H1 (cell line): ENCODE data around the gene TRMT10B.

Experiments used
- ASH2L ChIP-seq: fragments of 200-600, 300-600 bp; sonication (generic); IDR thresholded peaks from one replicate; pipeline ENCODE4 v1.7.1; 2017; ENCODE audit warnings: low read length
- ATF3 ChIP-seq: IDR thresholded peaks from 2 replicates; pipeline ENCODE4 v1.6.1; 2011; ENCODE audit warnings: low read depth, mild to moderate bottlenecking, low read length; ENCODE audit not compliant: insufficient read depth
- BRCA1 ChIP-seq: IDR thresholded peaks from 2 replicates; pipeline ENCODE4 v1.6.1; 2012; ENCODE audit warnings: low read depth, low read length, improper control_type of control experiment
- CREB1 ChIP-seq: IDR thresholded peaks from 2 replicates; pipeline ENCODE4 v1.6.1; 2012; ENCODE audit warnings: inconsistent platforms
- CTCF ChIP-seq, 3 experiments: IDR thresholded peaks; 1 replicate in 2 of 3; 2 replicates in 1 of 3; pipeline versions ENCODE4 v1.5.1 to v1.6.1; 2011; ENCODE audit warnings: low read length in 3 of 3, mild to moderate bottlenecking in 3 of 3, inconsistent platforms in 2 of 3, low read depth in 1 of 3, moderate library complexity in 1 of 3; ENCODE audit not compliant: insufficient read depth in 1 of 3; ENCODE audit errors: control extremely low read depth in 1 of 3
- FOSL1 ChIP-seq: IDR thresholded peaks from 2 replicates; pipeline ENCODE4 v1.6.1; 2011; ENCODE audit warnings: mild to moderate bottlenecking, low read depth, low read length, moderate library complexity; ENCODE audit not compliant: insufficient read depth
- HDAC6 ChIP-seq: IDR thresholded peaks from one replicate; pipeline ENCODE4 v1.7.1; 2012; ENCODE audit warnings: low read depth, mild to moderate bottlenecking, inconsistent platforms, low read length, moderate library complexity
- NRF1 ChIP-seq: IDR thresholded peaks from 2 replicates; pipeline ENCODE4 v1.6.1; 2011; ENCODE audit warnings: mild to moderate bottlenecking, low read depth, low read length, improper control_type of control experiment
- POLR2A ChIP-seq, 2 experiments: IDR thresholded peaks; 1 replicate in 1 of 2; 2 replicates in 1 of 2; pipeline ENCODE4 v1.6.1; 2011; ENCODE audit warnings: low read depth in 2 of 2, low read length in 2 of 2, mild to moderate bottlenecking in 2 of 2; ENCODE audit errors: control extremely low read depth in 1 of 2
- POLR2AphosphoS5 ChIP-seq: IDR thresholded peaks from 2 replicates; pipeline ENCODE4 v1.6.1; 2011; ENCODE audit warnings: low read depth, low read length
- RFX5 ChIP-seq: IDR thresholded peaks from 2 replicates; pipeline ENCODE4 v1.6.1; 2011; ENCODE audit warnings: low read depth, low read length, improper control_type of control experiment, borderline replicate concordance
- SP1 ChIP-seq: IDR thresholded peaks from 2 replicates; pipeline ENCODE4 v1.6.1; 2011; ENCODE audit warnings: low read depth, low read length
- TAF1 ChIP-seq: IDR thresholded peaks from 2 replicates; pipeline ENCODE4 v1.6.1; 2011; ENCODE audit warnings: mild to moderate bottlenecking, low read depth, low read length

DNA sequence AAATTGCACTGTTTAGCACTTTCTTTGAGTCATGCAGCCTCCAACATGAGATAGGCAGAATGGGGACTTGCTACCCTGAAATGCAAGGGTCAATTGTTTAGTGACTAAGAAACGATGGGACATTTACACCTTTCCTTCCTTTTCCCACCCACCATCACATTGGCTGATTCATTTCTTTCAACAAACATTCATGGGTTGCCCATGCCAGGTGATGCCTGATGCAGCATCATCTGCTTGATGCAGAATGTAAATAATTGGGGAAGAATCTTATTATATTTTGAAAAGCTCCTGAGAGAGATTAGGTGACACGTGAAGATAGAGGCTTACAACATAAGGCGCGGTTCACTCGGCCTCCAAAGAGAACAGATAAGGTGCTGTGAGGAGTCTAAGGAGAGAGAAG, 4.5 kb upstream of the TRMT10B start:
- no peak for TF ChIP-seq NRF1
- no peak for TF ChIP-seq CTCF (IDR thresholded peaks at IDR 0.05; ENCODE audit: control extremely low read depth in 1 of 3, insufficient read depth in 1 of 3, low read depth in 1 of 3, low read length in 3 of 3)
- no peak for TF ChIP-seq POLR2A (IDR thresholded peaks at IDR 0.05; ENCODE audit: control extremely low read depth in 1 of 2, low read depth in 2 of 2, low read length in 2 of 2)
- no peak for TF ChIP-seq ASH2L
- no peak for TF ChIP-seq RFX5
- no peak for TF ChIP-seq ATF3
- no peak for TF ChIP-seq FOSL1
- TF ChIP-seq BRCA1 = no peak
- no peak for TF ChIP-seq SP1
- no peak for TF ChIP-seq CREB1
- no peak for TF ChIP-seq POLR2AphosphoS5
- no peak for TF ChIP-seq HDAC6
- TF ChIP-seq TAF1 = no peak
